Esophagus muscularis mucosa (tissue), 4 donors: ENCODE measurements around the gene CCR8. TPM values are rescaled to one million over a fixed set of nuclear protein-coding genes. Genes with fewer than 3 reads are reported as not detected.
"Not testable (repeated sequence)": the region's sequence is repeated elsewhere in the genome, so short reads cannot be mapped to it uniquely, and the experiment has no call there.

ENCODE experiments used
- DNase-seq: peaks from one replicate; pipeline ENCODE4 v3.0.0-alpha.2; 2017; ENCODE audit errors: extremely low spot score
- H3K27ac ChIP-seq, 4 donors: fragments of 200-600 bp; sonication (generic); replicated peaks in 1 of 4; 1 replicate in 3 of 4; 2 replicates in 1 of 4; pipeline ENCODE4 v1.5.1; 2016 to 2019; ENCODE audit warnings: mild to moderate bottlenecking in 1 of 4
- H3K27me3 ChIP-seq, 4 donors: fragments of 200-600 bp; sonication (generic); one replicate each; pipeline versions ENCODE4 v1.5.1 to v1.6.0; 2016 to 2019
- H3K36me3 ChIP-seq, 4 donors: fragments of 200-600 bp; sonication (generic); one replicate each; pipeline ENCODE4 v1.5.1; 2016 to 2019
- H3K4me1 ChIP-seq, 4 donors: fragments of 200-600 bp; sonication (generic); one replicate each; pipeline ENCODE4 v1.5.1; 2016 to 2019
- H3K4me3 ChIP-seq, 4 donors: fragments of 200-600 bp; sonication (generic); 1 replicate in 2 of 4; 2 replicates in 2 of 4; pipeline ENCODE4 v1.5.1; 2016 to 2019; ENCODE audit warnings: mild to moderate bottlenecking in 4 of 4, moderate library complexity in 1 of 4
- H3K9me3 ChIP-seq, 4 donors: fragments of 200-600 bp; sonication (generic); 1 replicate in 3 of 4; 2 replicates in 1 of 4; pipeline ENCODE4 v1.5.1; 2016 to 2019
- EP300 ChIP-seq: sonication (generic); formaldehyde crosslinking; IDR thresholded peaks from one replicate; pipeline ENCODE4 v1.6.1; 2017; ENCODE audit warnings: antibody characterized with exemption
- POLR2A ChIP-seq: fragments of 450-650 bp; IDR thresholded peaks from one replicate; pipeline ENCODE4 v1.6.1; 2017; ENCODE audit warnings: antibody characterized with exemption, moderate library complexity, mild to moderate bottlenecking, low read depth
- POLR2AphosphoS5 ChIP-seq, 2 donors: sonication (generic); formaldehyde crosslinking; IDR thresholded peaks; one replicate each; pipeline ENCODE4 v1.6.1; 2017; ENCODE audit warnings: antibody characterized with exemption in 2 of 2
- WGBS: methylation state at CpG from one replicate; pipeline ENCODE4 v1.1.5; 2018; 5-methylcytosine and 5-hydroxymethylcytosine counted together
- intact Hi-C: fragments of 100-400 bp; cut with DNase I; formaldehyde crosslinking; loops from one replicate; pipeline ENCODE4 v1.15.1; 2023
- total RNA-seq, 4 donors: library from RNA; depleted of rRNA; stranded (reverse); fragments of >200 nt; gene quantifications; one replicate each; pipeline versions ENCODE4 v1.1.0 to v1.2.1, GENCODE V29; 2016
- TF ChIP-seq, protein P1 (sequence below), 3 experiments: fragments of 200-600 bp in 2 of 3; fragments of 450-650 bp in 1 of 3; sonication (generic) in 2 of 3; IDR thresholded peaks; one replicate each; pipeline ENCODE4 v1.5.1; 2017 to 2019; ENCODE audit warnings: antibody characterized with exemption in 3 of 3, mild to moderate bottlenecking in 2 of 3, moderate library complexity in 1 of 3

The CCR8 gene
- total RNA-seq, 4 donors from 2014 or later: not detected

DNA sequence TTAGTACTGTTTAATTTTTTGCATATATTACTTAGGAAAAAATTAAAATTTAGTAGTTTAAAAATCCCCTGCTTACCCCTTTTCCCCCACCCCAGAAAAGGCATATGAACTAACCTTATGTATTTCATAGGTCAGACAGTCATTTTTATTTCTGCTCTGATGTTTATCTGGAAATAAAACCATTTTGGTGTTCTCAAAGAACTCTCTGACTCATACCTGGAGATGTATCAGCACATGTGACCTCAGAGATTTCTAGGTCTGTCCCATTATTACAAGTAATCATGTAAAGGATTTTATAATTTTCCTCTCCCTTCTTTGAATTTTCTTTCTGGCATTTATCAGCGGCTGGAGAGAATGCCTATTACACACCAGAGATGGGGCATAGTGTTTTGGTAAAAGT, 14.1 kb upstream of the CCR8 start:
- no peak for TF ChIP-seq POLR2AphosphoS5 (IDR thresholded peaks at IDR 0.05)
- no peak for TF ChIP-seq POLR2A
- TF ChIP-seq, protein P1, sequence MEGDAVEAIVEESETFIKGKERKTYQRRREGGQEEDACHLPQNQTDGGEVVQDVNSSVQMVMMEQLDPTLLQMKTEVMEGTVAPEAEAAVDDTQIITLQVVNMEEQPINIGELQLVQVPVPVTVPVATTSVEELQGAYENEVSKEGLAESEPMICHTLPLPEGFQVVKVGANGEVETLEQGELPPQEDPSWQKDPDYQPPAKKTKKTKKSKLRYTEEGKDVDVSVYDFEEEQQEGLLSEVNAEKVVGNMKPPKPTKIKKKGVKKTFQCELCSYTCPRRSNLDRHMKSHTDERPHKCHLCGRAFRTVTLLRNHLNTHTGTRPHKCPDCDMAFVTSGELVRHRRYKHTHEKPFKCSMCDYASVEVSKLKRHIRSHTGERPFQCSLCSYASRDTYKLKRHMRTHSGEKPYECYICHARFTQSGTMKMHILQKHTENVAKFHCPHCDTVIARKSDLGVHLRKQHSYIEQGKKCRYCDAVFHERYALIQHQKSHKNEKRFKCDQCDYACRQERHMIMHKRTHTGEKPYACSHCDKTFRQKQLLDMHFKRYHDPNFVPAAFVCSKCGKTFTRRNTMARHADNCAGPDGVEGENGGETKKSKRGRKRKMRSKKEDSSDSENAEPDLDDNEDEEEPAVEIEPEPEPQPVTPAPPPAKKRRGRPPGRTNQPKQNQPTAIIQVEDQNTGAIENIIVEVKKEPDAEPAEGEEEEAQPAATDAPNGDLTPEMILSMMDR (IDR thresholded peaks at IDR 0.05): no peak
- no peak overlapping the region for H3K27ac ChIP-seq
- peaks cover 0 to 8% (median 7%) of the 10 kb centered on the region in 4 donors for H3K9me3 ChIP-seq
- DNase-seq: no peak
- no peaks in the 10 kb centered on the region for H3K36me3 ChIP-seq
- intact Hi-C loops: no loop called here
- no peaks in the 10 kb centered on the region for H3K27me3 ChIP-seq
- no peak overlapping the region for H3K4me3 ChIP-seq
- 90% methylated on average over 1 of the region's 1 CpG for WGBS
- no peaks in the 10 kb centered on the region for H3K4me1 ChIP-seq

GRCh38 chr3:39317571-39318169, 11.8 kb upstream of the CCR8 start:
- TF ChIP-seq, protein P1 (IDR thresholded peaks at IDR 0.05): no peak
- TF ChIP-seq POLR2AphosphoS5 (IDR thresholded peaks at IDR 0.05) (no peak), POLR2A (no peak)
- Histone ChIP-seq H3K4me3 (no peak overlapping the region), H3K9me3 (peaks cover 0 to 8% (median 7%) of the 10 kb centered on the region in 4 donors), H3K27ac (no peak overlapping the region), H3K4me1 (no peaks in the 10 kb centered on the region), H3K27me3 (no peaks in the 10 kb centered on the region), H3K36me3 (no peaks in the 10 kb centered on the region)
- intact Hi-C loops: no loop called here
- no peak for DNase-seq
- 90% methylated on average over 2 of the region's 2 CpGs for WGBS

DNA sequence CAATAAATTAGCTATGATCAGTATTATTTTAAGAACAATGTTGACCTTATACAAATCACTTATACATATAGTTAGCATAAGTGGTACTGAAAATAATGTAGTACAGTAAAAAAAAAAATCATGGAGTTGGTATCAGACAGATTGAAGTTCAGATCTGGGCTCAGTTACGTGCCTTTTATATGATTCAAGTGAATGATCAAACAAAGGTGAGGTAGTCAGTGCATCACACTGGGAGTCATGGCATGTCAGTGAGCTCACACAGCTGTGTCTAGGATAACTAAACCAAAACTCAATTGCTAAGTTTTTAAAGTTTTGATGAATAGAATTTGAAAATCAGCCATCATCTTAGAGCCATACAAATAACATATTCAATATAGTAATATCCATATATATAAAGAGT, 11.2 kb upstream of the CCR8 start:
- TF ChIP-seq, protein P1 (IDR thresholded peaks at IDR 0.05): no peak
- no peak for TF ChIP-seq POLR2A
- no peak for TF ChIP-seq EP300
- TF ChIP-seq POLR2AphosphoS5 (IDR thresholded peaks at IDR 0.05): no peak
- WGBS: 82% methylated on average over 1 of the region's 1 CpG
- no peak for DNase-seq
- Histone ChIP-seq H3K4me1 (no peaks in the 10 kb centered on the region), H3K4me3 (no peak overlapping the region), H3K9me3 (peaks cover 0 to 8% (median 7%) of the 10 kb centered on the region in 4 donors), H3K27me3 (no peaks in the 10 kb centered on the region), H3K36me3 (no peaks in the 10 kb centered on the region), H3K27ac (no peak overlapping the region)
- intact Hi-C loops: no loop called here

DNA sequence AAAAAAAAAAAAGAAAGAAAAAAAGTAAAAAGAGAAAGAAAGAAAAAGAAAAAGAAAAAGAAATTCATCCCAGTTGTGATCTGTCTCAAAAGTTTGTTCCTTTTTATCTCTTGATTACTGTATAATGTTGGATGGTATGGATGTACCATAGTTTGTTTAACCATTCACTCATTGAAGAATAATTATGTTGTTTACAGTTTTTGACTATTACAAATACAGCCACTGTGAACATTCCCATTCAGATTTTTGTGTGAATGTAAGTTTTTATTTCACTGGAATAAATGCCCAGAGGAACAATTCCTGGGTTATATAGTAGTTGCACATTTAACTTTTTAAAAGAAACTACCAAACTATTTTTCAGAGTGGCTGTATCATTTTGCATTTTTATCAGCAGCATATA, 10.3 kb upstream of the CCR8 start:
- TF ChIP-seq POLR2AphosphoS5 (IDR thresholded peaks at IDR 0.05) (no peak), EP300 (no peak), POLR2A (no peak)
- TF ChIP-seq, protein P1 (IDR thresholded peaks at IDR 0.05): no peak
- intact Hi-C loops: no loop called here
- no peaks in the 10 kb centered on the region for H3K4me1 ChIP-seq
- no peaks in the 10 kb centered on the region for H3K27me3 ChIP-seq
- no peaks in the 10 kb centered on the region for H3K36me3 ChIP-seq
- peaks cover 0 to 5% (median 4%) of the 10 kb centered on the region in 4 donors for H3K9me3 ChIP-seq
- H3K4me3 ChIP-seq: no peak overlapping the region
- DNase-seq: no peak
- no peak overlapping the region for H3K27ac ChIP-seq

- WGBS: 90% methylated on average over 2 of the region's 2 CpGs
- H3K27ac ChIP-seq, intact Hi-C loops, H3K4me1 ChIP-seq, DNase-seq, H3K36me3 ChIP-seq, H3K4me3 ChIP-seq, H3K27me3 ChIP-seq, H3K9me3 ChIP-seq: not testable (repeated sequence)
These were observed 7.9 kb upstream of the CCR8 start for GRCh38 chr3:39321574-39321983.

- H3K9me3 ChIP-seq, intact Hi-C loops, H3K36me3 ChIP-seq, H3K27me3 ChIP-seq, H3K27ac ChIP-seq, DNase-seq, H3K4me1 ChIP-seq, H3K4me3 ChIP-seq: not testable (repeated sequence)
- WGBS: 64% methylated on average over 3 of the region's 3 CpGs
These were observed 7.2 kb upstream of the CCR8 start for GRCh38 chr3:39322209-39322715.
